K562 (cell line): ENCODE data around the gene SF3B4. TPM values are rescaled to one million over a fixed set of nuclear protein-coding genes. Genes with fewer than 3 reads are reported as not detected.

ENCODE experiments used
- ADNP ChIP-seq: fragments of 200-800 bp; sonication (Bioruptor generic); IDR thresholded peaks from 2 replicates; pipeline ENCODE4 v1.6.1; 2016; ENCODE audit warnings: missing genetic modification characterization, missing compliant biosample characterization
- ATF1 ChIP-seq, 2 experiments: fragments of 450-650 bp in 1 of 2; IDR thresholded peaks; 2 replicates each; pipeline ENCODE4 v1.6.1; 2016; ENCODE audit warnings: missing compliant biosample characterization in 1 of 2, missing genetic modification characterization in 1 of 2
- ATF7 ChIP-seq: fragments of 450-650 bp; IDR thresholded peaks from 2 replicates; pipeline ENCODE4 v1.7.1; 2014; ENCODE audit warnings: mild to moderate bottlenecking, moderate library complexity
- CBFA2T3 ChIP-seq: fragments of 450-650 bp; IDR thresholded peaks from 2 replicates; pipeline ENCODE4 v1.6.1; 2017
- EP400 ChIP-seq: fragments of 450-650 bp; IDR thresholded peaks from 2 replicates; pipeline ENCODE4 v1.6.1; 2017; ENCODE audit warnings: antibody characterized with exemption, mild to moderate bottlenecking, moderate library complexity
- FOS ChIP-seq: IDR thresholded peaks from 3 replicates; pipeline ENCODE4 v1.6.1; 2011; ENCODE audit not compliant: insufficient read length; ENCODE audit errors: extremely low read depth
- MAFK ChIP-seq: IDR thresholded peaks from 2 replicates; pipeline ENCODE4 v1.6.1; 2011; ENCODE audit warnings: low read length, improper control_type of control experiment
- NR2C1 ChIP-seq, 2 experiments: fragments of 450-650 bp; IDR thresholded peaks; 2 replicates each; pipeline ENCODE4 v1.6.1; 2017; ENCODE audit warnings: mild to moderate bottlenecking in 2 of 2, antibody characterized with exemption in 1 of 2, inconsistent platforms in 1 of 2, missing compliant biosample characterization in 1 of 2, missing genetic modification characterization in 1 of 2
- PTRF ChIP-seq: fragments of 450-650 bp; IDR thresholded peaks from 2 replicates; pipeline ENCODE4 v1.6.1; 2016; ENCODE audit warnings: mild to moderate bottlenecking, missing genetic modification characterization, missing compliant biosample characterization
- RAD51 ChIP-seq: fragments of 450-650 bp; IDR thresholded peaks from 2 replicates; pipeline ENCODE4 v1.7.1; 2016; ENCODE audit warnings: low read depth, mild to moderate bottlenecking, borderline replicate concordance
- RFX1 ChIP-seq: fragments of 450-650 bp; IDR thresholded peaks from 2 replicates; pipeline ENCODE4 v1.6.1; 2016; ENCODE audit warnings: mild to moderate bottlenecking, moderate library complexity
- SAP30 ChIP-seq: fragments of 200-600 bp; sonication (generic); IDR thresholded peaks from 2 replicates; pipeline ENCODE4 v1.6.1; 2012; ENCODE audit warnings: borderline replicate concordance, low read depth, mild to moderate bottlenecking, moderate library complexity, low read length, control low read depth, inconsistent platforms; ENCODE audit not compliant: insufficient read depth, poor library complexity, severe bottlenecking
- SMAD3 ChIP-seq: fragments of 450-650 bp; formaldehyde crosslinking; conservative IDR thresholded peaks from 2 replicates; pipeline ENCODE4 v1.4.0; 2020; ENCODE audit warnings: mild to moderate bottlenecking
- ZBTB7A ChIP-seq: IDR thresholded peaks from 2 replicates; pipeline ENCODE4 v1.6.1; 2011; ENCODE audit warnings: low read depth, mild to moderate bottlenecking, low read length, moderate library complexity, borderline replicate concordance; ENCODE audit not compliant: control insufficient read depth
- polyA plus RNA-seq, 8 experiments: library from polyadenylated mRNA; depleted of rRNA in 4 of 8; stranded (reverse) in 5 of 8; unstranded in 3 of 8; fragments of >200 nt; fragmentation: Nextera tagmentation in 2 of 8; fragmentation: Illumina TruSeq in 1 of 8; extraction: Ambion mirVana in 2 of 8; extraction: Trizol in 1 of 8; gene quantifications; 2 replicates each; pipeline versions ENCODE4 v1.2.1 to v1.2.3, GENCODE V29; 2011 to 2014; ENCODE audit warnings: inconsistent platforms in 1 of 8, missing spikeins in 1 of 8
- total RNA-seq, 7 experiments: library from RNA; depleted of rRNA in 6 of 7; stranded (reverse); fragments of >200 nt in 6 of 7; fragmentation: Illumina TruSeq in 2 of 7; extraction: Trizol in 2 of 7; gene quantifications; 2 replicates each; pipeline versions ENCODE4 v1.2.1 to v1.2.3, GENCODE V29; 2011 to 2021; ENCODE audit warnings: low replicate concordance in 1 of 7
- TF ChIP-seq, protein P1 (sequence below): sonication (generic); formaldehyde crosslinking; IDR thresholded peaks from 2 replicates; pipeline ENCODE4 v1.8.1; 2023; ENCODE audit warnings: mild to moderate bottlenecking, missing genetic modification reagents
- TF ChIP-seq, protein P2 (sequence below), 2 experiments: fragments of 450-650 bp; IDR thresholded peaks; 2 replicates each; pipeline ENCODE4 v1.6.1; 2018; ENCODE audit warnings: mild to moderate bottlenecking in 2 of 2, low read depth in 1 of 2; ENCODE audit not compliant: partially characterized antibody in 2 of 2
- TF ChIP-seq, protein P3 (sequence below): IDR thresholded peaks from 3 replicates; pipeline ENCODE4 v1.6.1; 2011; ENCODE audit warnings: borderline replicate concordance, mild to moderate bottlenecking; ENCODE audit not compliant: insufficient read length, insufficient read depth
- TF ChIP-seq, protein P4 (sequence below), 2 experiments: fragments of 450-650 bp; IDR thresholded peaks; 2 replicates each; pipeline ENCODE4 v1.6.1; 2016

Gene SF3B4
- total and polyA plus RNA-seq, 9 of the 15 experiments (the other 6 are each of a cell fraction or from before 2014, with no cell fraction given): 3.0 to 88.0 (median 26.1) TPM

DNA sequence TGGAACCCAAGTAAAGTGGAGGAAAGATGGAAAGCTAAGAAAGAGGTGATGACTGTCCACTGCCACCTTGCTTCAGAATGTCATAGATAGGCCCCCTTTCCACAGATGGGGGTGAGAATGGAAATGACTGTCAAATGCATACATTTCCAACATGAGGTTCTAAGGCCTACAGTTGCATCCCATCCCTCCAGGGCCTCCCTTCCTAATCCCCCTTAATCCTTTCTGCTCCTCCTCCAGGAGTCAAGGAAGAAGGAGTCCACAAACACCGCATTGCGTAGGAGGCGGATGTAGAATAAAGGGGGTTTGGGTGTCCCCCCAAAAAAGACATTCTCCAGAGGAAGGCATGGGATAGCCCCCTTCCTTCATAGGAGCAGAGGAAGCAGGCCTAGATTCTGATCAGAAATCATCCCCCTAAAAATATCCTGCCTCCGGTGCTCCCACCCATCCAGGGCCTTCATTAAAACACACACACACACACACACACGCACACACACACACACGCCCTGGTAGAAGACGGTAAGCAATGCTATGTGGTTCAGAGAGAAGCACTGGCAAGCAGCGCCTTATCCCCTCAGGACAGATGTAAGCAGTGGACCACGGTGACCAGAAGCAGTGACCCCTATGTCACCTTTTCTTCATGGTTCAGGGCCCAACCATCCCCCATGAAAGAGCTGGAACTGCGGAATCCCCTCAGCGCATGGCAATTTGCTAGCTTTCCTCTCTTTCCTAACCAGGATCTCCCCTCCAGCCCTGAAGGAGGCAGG lies 12.0 kb downstream of the SF3B4 start (continued):
- TF ChIP-seq, protein P1, sequence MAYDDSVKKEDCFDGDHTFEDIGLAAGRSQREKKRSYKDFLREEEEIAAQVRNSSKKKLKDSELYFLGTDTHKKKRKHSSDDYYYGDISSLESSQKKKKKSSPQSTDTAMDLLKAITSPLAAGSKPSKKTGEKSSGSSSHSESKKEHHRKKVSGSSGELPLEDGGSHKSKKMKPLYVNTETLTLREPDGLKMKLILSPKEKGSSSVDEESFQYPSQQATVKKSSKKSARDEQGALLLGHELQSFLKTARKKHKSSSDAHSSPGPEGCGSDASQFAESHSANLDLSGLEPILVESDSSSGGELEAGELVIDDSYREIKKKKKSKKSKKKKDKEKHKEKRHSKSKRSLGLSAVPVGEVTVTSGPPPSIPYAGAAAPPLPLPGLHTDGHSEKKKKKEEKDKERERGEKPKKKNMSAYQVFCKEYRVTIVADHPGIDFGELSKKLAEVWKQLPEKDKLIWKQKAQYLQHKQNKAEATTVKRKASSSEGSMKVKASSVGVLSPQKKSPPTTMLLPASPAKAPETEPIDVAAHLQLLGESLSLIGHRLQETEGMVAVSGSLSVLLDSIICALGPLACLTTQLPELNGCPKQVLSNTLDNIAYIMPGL (CRISPR knock-in tag): no peak
- TF ChIP-seq ATF1 (CRISPR knock-in tag; IDR thresholded peaks at IDR 0.05) (no peak), ATF1 (tag; IDR thresholded peaks at IDR 0.05) (no peak), CBFA2T3 (peak; percentile 78), NR2C1 (IDR thresholded peaks at IDR 0.05) (peak; percentile 19; the same call in 1 of the 2 replicates), NR2C1 (tag; IDR thresholded peaks at IDR 0.05) (no peak), RAD51 (no peak), SMAD3 (CRISPR knock-in tag) (no peak), RFX1 (no peak), ADNP (tag) (no peak), ATF7 (no peak), SAP30 (no peak), FOS (no peak), EP400 (no peak), MAFK (no peak), PTRF (tag) (no peak), ZBTB7A (0 out of 2 replicates have a peak, but pooled peaks have one; percentile 36)
- TF ChIP-seq, protein P2, sequence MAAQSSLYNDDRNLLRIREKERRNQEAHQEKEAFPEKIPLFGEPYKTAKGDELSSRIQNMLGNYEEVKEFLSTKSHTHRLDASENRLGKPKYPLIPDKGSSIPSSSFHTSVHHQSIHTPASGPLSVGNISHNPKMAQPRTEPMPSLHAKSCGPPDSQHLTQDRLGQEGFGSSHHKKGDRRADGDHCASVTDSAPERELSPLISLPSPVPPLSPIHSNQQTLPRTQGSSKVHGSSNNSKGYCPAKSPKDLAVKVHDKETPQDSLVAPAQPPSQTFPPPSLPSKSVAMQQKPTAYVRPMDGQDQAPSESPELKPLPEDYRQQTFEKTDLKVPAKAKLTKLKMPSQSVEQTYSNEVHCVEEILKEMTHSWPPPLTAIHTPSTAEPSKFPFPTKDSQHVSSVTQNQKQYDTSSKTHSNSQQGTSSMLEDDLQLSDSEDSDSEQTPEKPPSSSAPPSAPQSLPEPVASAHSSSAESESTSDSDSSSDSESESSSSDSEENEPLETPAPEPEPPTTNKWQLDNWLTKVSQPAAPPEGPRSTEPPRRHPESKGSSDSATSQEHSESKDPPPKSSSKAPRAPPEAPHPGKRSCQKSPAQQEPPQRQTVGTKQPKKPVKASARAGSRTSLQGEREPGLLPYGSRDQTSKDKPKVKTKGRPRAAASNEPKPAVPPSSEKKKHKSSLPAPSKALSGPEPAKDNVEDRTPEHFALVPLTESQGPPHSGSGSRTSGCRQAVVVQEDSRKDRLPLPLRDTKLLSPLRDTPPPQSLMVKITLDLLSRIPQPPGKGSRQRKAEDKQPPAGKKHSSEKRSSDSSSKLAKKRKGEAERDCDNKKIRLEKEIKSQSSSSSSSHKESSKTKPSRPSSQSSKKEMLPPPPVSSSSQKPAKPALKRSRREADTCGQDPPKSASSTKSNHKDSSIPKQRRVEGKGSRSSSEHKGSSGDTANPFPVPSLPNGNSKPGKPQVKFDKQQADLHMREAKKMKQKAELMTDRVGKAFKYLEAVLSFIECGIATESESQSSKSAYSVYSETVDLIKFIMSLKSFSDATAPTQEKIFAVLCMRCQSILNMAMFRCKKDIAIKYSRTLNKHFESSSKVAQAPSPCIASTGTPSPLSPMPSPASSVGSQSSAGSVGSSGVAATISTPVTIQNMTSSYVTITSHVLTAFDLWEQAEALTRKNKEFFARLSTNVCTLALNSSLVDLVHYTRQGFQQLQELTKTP (IDR thresholded peaks at IDR 0.05; ENCODE audit: low read depth in 1 of 2, partially characterized antibody in 2 of 2): no peak
- TF ChIP-seq, protein P3, sequence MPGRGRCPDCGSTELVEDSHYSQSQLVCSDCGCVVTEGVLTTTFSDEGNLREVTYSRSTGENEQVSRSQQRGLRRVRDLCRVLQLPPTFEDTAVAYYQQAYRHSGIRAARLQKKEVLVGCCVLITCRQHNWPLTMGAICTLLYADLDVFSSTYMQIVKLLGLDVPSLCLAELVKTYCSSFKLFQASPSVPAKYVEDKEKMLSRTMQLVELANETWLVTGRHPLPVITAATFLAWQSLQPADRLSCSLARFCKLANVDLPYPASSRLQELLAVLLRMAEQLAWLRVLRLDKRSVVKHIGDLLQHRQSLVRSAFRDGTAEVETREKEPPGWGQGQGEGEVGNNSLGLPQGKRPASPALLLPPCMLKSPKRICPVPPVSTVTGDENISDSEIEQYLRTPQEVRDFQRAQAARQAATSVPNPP: no peak
- TF ChIP-seq, protein P4, sequence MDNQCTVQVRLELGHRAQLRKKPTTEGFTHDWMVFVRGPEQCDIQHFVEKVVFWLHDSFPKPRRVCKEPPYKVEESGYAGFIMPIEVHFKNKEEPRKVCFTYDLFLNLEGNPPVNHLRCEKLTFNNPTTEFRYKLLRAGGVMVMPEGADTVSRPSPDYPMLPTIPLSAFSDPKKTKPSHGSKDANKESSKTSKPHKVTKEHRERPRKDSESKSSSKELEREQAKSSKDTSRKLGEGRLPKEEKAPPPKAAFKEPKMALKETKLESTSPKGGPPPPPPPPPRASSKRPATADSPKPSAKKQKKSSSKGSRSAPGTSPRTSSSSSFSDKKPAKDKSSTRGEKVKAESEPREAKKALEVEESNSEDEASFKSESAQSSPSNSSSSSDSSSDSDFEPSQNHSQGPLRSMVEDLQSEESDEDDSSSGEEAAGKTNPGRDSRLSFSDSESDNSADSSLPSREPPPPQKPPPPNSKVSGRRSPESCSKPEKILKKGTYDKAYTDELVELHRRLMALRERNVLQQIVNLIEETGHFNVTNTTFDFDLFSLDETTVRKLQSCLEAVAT (IDR thresholded peaks at IDR 0.05): 0 out of 4 replicates have a peak, but pooled peaks of 1 of the 2 experiments have one; percentile 43
